Activated T-cell treated with anti-CD3 and anti-CD28 coated beads, Interleukin-2, amount 50 U/mL, for 48 hours (primary cell): ENCODE measurements around the gene NQO1.
"Not testable (repeated sequence)": the region's sequence is repeated elsewhere in the genome, so short reads cannot be mapped to it uniquely, and the experiment has no call there.

Experiments
- DNase-seq, 2 experiments: peaks; one replicate each; pipeline ENCODE4 v3.0.0-alpha.2; 2020

Gene NQO1

GRCh38 chr16:69741951-69742904 is 15.9 kb upstream of the NQO1 start:
- no peak for DNase-seq

GRCh38 chr16:69741519-69741918 is 15.2 kb upstream of the NQO1 start:
- DNase-seq = no peak

GRCh38 chr16:69732101-69732500 is 5.7 kb upstream of the NQO1 start:
- no peak for DNase-seq

GRCh38 chr16:69731280-69731679 is 4.9 kb upstream of the NQO1 start:
- not testable (repeated sequence) for DNase-seq

GRCh38 chr16:69729030-69729429 is 2.7 kb upstream of the NQO1 start:
- not testable (repeated sequence) for DNase-seq

GRCh38 chr16:69727916-69728270 is 1.5 kb upstream of the NQO1 start:
- DNase-seq = no peak

GRCh38 chr16:69725480-69726312 is 664 bp downstream of the NQO1 start:
- no peak for DNase-seq

GRCh38 chr16:69724981-69725479 is 1.3 kb downstream of the NQO1 start:
- DNase-seq = no peak

- peak in 1 of 2 experiments; percentile 1 for DNase-seq
These were observed 1.9 kb downstream of the NQO1 start for GRCh38 chr16:69724414-69724873.

- no peak for DNase-seq
These were observed 4.9 kb downstream of the NQO1 start for GRCh38 chr16:69721441-69721957.

GRCh38 chr16:69720822-69721430 is 5.4 kb downstream of the NQO1 start:
- no peak for DNase-seq

GRCh38 chr16:69718111-69718764 is 8.1 kb downstream of the NQO1 start:
- no peak for DNase-seq

GRCh38 chr16:69717066-69717465 is 9.3 kb downstream of the NQO1 start:
- no peak for DNase-seq

GRCh38 chr16:69712914-69713581 is 13.3 kb downstream of the NQO1 start:
- DNase-seq = no peak

- DNase-seq = no peak
These were observed 14.1 kb downstream of the NQO1 start for GRCh38 chr16:69712277-69712676.

GRCh38 chr16:69711115-69711740 is 15.1 kb downstream of the NQO1 start:
- DNase-seq = no peak

GRCh38 chr16:69709456-69710084 is 16.8 kb downstream of the NQO1 start:
- DNase-seq = no peak

GRCh38 chr16:69707920-69708683 is 18.3 kb downstream of the NQO1 start:
- no peak for DNase-seq

- DNase-seq = no peak
These were observed 19.4 kb downstream of the NQO1 start for GRCh38 chr16:69706975-69707340.
